ENCODE data around the gene INPP5A.
"Not testable (repeated sequence)": the region's sequence is repeated elsewhere in the genome, so short reads cannot be mapped to it uniquely, and the experiment has no call there.

Gene INPP5A

DNA sequence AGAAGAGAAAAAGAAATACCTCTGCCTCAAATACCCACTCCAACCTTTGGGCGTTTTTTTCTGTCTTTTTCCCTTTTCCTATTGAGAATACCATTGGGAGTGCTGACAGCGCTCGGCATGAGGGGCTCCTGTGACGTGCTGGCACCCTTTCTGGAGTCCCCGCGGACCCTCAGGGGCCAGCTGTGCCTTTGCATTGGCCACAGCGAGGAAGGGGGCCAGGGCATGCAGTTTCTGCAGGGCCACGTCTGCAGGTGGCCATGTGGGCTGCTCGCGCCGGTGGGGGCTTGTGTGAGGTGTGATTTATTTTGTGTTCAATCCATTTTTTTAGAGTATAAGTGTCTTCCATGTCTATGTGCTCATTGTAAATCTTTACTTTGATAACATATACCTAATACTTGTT is 57.4 kb downstream of the INPP5A start:
- POLR2A ChIA-PET = no interaction called here
- no peak overlapping the region for H3K4me3 ChIP-seq (ENCODE audit: low read depth, low read length)
- no peak for DNase-seq (ENCODE audit: low read depth, low spot score)
- CTCF ChIA-PET = no interaction called here
- TF ChIP-seq, protein P1, sequence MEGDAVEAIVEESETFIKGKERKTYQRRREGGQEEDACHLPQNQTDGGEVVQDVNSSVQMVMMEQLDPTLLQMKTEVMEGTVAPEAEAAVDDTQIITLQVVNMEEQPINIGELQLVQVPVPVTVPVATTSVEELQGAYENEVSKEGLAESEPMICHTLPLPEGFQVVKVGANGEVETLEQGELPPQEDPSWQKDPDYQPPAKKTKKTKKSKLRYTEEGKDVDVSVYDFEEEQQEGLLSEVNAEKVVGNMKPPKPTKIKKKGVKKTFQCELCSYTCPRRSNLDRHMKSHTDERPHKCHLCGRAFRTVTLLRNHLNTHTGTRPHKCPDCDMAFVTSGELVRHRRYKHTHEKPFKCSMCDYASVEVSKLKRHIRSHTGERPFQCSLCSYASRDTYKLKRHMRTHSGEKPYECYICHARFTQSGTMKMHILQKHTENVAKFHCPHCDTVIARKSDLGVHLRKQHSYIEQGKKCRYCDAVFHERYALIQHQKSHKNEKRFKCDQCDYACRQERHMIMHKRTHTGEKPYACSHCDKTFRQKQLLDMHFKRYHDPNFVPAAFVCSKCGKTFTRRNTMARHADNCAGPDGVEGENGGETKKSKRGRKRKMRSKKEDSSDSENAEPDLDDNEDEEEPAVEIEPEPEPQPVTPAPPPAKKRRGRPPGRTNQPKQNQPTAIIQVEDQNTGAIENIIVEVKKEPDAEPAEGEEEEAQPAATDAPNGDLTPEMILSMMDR (IDR thresholded peaks at IDR 0.05; ENCODE audit: insufficient read depth, low read length, missing control alignments) = no peak

DNA sequence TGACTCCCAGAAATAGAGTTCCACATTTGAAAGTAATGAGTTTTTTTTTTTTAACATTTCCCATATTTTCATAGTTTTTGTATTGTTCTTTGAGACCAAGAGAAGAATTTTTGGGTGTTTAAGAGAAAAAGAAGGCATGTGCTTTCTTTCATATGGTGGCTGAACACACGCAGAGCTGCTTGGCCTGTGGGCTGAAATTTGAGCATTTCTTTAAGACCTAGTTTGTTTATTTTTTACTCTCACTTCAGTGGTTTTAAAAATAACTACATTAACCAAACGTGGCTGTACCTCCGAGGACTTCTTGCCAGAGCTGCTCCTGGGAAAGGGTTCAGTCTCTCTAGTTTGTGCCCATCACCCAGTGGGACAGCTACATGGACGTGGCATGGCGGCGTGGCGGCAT is 58.3 kb downstream of the INPP5A start:
- no peak for DNase-seq (ENCODE audit: low read depth, low spot score)
- TF ChIP-seq, protein P1 (IDR thresholded peaks at IDR 0.05; ENCODE audit: insufficient read depth, low read length, missing control alignments) = no peak

DNA sequence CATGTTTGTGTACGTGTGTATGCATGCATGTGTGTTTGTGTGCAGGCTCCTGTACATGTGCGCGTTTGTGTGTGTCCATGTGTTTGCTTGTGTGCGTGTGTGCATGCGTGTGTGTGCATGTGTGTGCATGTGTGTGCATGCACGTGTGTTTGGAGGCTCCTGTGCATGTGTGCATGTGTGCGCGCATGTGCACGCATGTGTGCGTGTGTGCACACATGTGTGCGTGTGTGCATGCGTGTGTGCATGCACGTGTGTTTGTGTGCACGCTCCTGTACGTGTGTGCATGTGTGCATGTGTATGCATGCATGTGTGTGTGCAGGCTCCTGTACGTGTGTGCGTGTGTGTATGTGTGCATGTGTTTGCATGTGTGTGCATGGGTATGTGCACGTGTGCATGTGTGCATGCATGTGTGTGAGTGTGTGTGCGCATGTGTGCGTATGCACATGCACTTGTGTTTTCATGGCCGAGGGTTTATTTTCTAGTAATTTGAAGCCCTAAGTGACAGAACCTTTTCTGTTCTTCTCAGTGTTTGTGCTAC is 59.2 kb downstream of the INPP5A start:
- ChIA-PET CTCF (no interaction called here), POLR2A (no interaction called here)
- no peak overlapping the region for H3K4me3 ChIP-seq (ENCODE audit: low read depth, low read length)
- no peak for DNase-seq (ENCODE audit: low read depth, low spot score)
- TF ChIP-seq, protein P1 (IDR thresholded peaks at IDR 0.05; ENCODE audit: insufficient read depth, low read length, missing control alignments) = no peak

More for the DNA sequence above, 58.3 kb downstream of the INPP5A start:
- H3K4me3 ChIP-seq (ENCODE audit: low read depth, low read length) = no peak overlapping the region
- ChIA-PET CTCF (no interaction called here), POLR2A (no interaction called here)

DNA sequence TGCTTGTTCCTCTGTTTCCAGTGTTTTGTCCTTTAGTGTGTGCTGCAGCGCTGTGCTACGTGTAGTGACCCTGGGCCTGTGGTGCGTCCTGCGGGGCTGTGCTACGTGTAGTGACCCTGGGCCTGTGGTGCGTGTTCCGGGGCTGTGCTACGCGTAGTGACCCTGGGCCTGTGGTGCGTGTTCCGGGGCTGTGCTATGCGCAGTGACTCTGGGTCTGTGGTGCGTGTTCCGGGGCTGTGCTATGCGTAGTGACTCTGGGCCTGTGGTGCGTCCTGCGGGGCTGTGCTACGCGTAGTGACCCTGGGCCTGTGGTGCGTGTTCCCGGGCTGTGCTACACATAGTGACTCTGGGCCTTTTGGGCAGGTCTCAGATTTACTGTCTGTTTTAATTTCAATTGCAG is 60.1 kb downstream of the INPP5A start:
- TF ChIP-seq, protein P1 (IDR thresholded peaks at IDR 0.05; ENCODE audit: insufficient read depth, low read length, missing control alignments) = no peak

DNA sequence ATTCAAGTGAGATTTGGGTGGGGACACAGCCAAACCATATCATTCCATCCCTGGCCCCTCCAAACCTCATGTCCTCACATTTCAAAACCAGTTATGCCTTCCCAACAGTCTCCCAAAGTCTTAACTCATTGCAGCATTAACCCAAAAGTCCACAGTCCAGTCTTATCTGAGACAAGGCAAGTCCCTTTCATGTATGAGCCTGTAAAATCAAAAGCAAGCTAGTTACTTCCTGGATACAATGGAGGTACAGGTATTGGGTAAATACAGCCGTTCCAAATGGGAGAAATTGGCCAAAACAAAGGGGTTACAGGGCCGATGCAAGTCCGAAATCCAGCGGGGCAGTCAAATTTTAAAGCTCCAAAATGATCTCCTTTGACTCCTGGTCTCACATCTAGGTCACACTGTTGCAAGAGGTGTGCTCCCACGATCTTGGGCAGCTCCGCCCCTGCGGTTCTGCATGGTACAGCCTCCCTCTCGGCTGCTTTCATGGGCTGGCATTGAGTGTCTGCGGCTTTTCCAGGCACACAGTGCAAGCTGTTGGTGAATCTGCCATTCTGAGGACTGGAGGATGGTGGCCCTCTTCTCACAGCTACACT is 61.5 kb downstream of the INPP5A start:
- POLR2A ChIA-PET; DNase-seq (ENCODE audit: low read depth, low spot score); H3K4me3 ChIP-seq (ENCODE audit: low read depth, low read length); CTCF ChIA-PET: not testable (repeated sequence)

More for the DNA sequence above, 60.1 kb downstream of the INPP5A start:
- DNase-seq (ENCODE audit: low read depth, low spot score) = no peak
- POLR2A ChIA-PET = no interaction called here
- no peak overlapping the region for H3K4me3 ChIP-seq (ENCODE audit: low read depth, low read length)
- CTCF ChIA-PET = no interaction called here

DNA sequence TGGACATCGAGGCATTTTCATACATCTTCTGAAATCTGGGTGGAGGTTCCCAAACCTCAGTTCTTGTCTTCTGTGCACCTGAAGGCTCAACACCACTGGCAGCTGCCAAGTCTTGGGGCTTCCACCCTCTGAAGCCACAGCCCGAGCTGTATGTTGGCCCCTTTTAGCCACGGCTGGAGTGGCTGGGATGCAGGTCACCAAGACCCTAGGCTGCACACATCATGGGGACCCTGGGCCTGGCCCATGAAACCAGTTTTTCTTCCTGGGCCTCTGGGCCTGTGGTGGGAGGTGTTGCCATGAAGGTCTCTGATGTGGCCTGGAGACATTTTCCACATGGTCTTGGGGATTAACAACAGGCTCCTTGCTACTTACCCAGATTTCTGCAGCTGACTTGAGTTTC is 62.1 kb downstream of the INPP5A start:
- DNase-seq (ENCODE audit: low read depth, low spot score) = no peak
- CTCF ChIA-PET = no interaction called here
- TF ChIP-seq, protein P1 (IDR thresholded peaks at IDR 0.05; ENCODE audit: insufficient read depth, low read length, missing control alignments) = no peak
- no peak overlapping the region for H3K4me3 ChIP-seq (ENCODE audit: low read depth, low read length)
- POLR2A ChIA-PET = no interaction called here

DNA sequence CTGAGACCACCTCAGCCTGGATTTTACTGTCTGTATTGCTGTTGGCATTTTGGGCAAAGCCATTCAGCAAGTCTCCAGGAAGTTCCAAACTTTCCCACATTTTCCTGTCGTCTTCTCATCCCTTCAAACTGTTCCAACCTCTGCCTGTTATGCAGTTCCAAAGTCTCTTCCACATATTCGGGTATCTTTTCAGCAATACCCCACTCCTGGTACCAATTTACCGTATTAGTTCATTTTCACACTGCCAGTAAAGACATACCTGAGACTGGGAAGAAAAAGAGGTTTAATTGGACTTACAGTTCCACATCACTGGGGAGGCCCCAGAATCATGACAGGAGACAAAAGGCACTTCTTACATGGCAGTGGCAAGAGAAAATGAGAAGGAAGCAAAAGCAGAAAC is 62.8 kb downstream of the INPP5A start:
- CTCF ChIA-PET = no interaction called here
- no peak for DNase-seq (ENCODE audit: low read depth, low spot score)
- POLR2A ChIA-PET = no interaction called here
- no peak overlapping the region for H3K4me3 ChIP-seq (ENCODE audit: low read depth, low read length)
- TF ChIP-seq, protein P1 (IDR thresholded peaks at IDR 0.05; ENCODE audit: insufficient read depth, low read length, missing control alignments) = no peak
